ENCODE data around the gene HOMER3.

GRCh38 chr19:18955042-18955441 lies 14.0 kb upstream of the HOMER3 start:
- no peak for TF ChIP-seq CTCF (IDR thresholded peaks at IDR 0.05)
- no peak for TF ChIP-seq POLR2AphosphoS5 (IDR thresholded peaks at IDR 0.05)

Data from breast epithelium (tissue), 3 donors.